ENCODE data around the gene SCGB1D4.
A peak's percentile ranks its signal among the peaks of the same experiment; 100 is the strongest.

The SCGB1D4 gene

DNA sequence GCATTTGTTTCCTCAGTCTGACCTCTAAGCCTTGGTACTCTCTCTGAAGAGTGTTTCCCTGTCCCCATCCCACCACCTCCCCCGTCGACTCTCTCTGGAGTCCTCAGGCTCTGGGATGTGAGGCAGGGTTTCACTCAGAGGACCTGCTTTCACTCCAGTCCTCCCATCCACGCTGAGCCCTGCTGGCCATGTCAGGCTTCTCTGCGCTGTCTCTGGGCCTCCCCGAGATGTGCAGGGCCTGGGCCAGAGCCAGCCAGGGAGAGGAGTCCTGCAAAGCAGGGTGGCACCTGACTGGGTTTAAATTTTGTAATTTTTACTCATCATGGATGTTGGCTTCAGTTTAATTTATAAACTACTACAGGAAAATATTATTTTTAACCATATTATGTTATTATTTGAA, 25.6 kb downstream of the SCGB1D4 start:
- no peak for FAIRE-seq

DNA sequence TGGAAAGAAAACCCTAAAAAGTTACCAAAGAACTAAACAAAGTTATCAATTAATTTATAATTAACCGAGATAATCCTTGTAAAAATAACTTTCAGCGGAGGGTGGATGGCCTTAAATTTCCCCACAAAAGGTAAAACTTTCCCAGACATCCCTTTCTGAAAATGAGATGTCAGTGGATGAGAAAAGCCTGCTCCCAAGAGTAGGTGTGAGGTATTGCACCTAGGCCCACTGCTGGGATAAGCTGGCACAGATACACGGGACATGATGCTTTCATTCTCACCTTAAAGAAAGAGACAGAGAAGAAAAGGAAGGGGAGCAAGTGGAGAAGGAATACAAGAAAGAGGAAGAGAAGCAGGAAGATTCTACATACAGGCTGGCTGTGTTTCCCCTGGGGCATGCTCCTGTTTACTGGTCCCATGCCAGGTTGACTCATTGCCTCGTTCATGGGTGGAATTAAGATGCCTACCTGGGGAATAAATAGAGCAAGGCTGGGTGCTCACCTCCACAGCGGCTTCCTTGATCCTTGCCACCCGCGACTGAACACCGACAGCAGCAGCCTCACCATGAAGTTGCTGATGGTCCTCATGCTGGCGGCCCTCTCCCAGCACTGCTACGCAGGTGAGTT, 29.1 kb downstream of the SCGB1D4 start, which contains the start of gene SCGB2A2:
TSS of gene SCGB2A2 (plus strand) at position 505 of the 625 bp plus-strand sequence. CDS start at position 564, 59 bp downstream.
- FAIRE-seq, result no peak

DNA sequence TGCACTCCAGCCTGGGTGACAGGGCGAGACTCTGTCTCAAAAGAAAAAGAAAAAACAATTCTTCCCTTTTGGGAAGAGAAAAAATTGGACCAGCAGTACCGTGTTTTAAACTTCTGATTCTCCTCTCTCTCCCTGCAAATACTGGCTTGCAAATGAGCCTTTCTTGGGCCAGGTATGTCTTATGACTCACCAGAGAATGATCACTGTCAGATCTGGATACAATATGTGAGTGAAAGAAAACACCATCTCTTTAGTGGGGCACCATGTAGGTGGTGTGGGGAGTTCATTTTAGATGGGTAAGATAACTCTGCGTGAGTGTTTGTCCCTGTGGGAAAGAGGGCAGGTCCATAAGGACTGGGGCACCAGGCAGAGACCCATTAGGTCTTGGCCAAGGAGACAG, 31.3 kb downstream of the SCGB1D4 start:
- no peak for FAIRE-seq

DNA sequence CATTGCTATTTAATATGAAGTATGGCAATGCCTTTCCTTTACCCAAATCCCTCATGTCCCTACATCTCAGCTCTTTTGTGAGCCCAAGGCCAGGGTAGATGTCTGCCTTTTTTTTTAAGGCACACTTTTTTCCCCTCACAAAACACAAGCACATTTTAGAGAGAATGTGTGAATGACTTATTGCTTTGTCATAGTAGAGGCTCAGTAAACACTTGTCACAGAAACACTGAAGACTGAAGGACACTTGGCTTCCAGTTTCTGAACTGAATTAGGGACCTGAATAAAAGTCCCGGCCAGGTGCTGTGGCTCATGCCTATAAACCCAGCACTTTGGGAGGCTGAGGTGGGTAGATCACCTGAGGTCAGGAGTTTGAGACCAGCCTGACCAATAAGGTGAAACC, 31.8 kb downstream of the SCGB1D4 start:
- FAIRE-seq, result no peak

DNA sequence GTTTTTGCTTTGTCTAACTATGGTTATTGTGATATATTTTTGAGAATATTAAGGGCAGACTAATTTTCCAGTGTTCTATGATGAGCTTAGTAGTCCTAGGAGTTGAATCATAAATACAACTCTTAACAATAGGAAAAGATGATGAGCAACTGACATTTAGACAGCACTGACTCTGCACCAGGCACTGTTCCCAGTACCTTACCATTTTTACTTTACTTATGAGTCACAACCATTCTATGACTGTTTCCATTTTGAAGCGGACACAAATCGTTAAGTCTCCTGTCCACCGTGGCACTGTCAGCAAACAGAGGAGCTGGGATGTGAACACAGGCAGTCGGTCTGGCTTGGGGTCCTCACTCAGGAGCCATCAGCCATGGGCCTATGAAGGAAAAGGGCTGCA, 32.3 kb downstream of the SCGB1D4 start:
- FAIRE-seq, result no peak

DNA sequence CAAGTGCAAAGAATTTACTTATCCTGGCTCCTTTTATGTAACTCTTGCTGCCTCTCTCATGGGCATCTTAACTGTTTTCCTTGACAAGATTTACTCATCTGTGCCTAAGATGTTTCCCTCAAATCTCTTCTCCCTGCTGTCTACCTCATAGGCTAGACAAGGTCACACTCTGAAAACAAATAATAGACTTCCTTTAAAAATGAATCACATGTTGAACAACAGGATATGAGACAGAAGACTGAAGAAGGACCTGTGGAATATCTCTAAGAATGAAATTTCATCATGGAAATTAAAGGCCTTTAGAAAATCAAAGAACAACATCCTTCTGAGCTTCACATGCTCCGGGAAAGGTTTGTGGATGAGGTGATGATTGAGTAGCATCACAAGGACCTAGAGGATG, 34.9 kb downstream of the SCGB1D4 start:
- FAIRE-seq, result no peak

DNA sequence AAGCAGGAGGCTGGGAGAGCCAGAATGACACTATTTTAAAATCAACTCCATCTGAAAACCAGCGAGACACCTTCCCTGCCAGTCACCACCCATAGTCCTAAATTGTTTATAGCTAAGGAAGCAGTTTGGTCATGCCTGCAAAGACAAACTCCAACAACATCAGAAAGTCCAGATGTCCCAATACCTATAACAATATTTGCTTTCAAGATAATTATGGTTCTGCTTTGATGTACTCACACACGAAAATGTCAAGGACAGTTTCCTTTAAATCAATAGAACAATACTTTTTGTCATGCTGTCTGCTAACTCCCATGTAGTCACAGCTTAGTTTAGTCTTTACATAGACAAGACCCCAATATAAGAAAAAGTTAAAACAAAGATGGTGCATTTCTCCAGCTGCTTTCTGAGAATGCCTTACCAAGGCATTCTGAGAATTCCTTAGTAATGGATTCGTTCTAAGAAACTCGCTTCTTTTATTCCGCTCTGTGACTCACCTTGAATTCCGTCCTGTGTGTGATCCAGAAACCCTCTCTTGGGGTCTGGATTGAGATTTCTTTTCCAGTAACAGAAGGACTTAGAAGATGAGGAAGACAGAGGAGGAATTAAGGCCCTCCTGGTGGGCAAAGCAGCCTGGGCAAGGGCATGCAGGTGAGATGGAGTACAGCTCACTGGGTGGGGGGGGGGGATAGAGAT, 38.5 kb downstream of the SCGB1D4 start:
- FAIRE-seq, result no peak

DNA sequence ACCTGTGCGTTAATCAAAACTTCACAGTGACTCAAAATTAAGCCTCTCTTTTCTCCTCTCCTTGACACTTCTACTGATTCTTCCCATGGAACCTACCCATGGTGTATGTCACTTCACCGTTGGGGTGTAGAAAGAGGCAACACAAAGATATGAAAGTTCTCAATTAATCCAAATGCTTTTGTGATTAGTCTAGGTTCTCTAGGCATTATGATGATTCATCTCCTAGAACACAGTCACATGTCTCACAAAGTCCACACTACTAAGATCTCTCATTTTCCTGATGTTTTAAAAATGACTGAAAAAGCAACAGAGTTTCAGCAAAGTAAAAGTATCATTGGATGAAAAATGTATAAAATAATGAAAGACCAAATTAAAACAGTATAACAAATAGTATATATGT, 42.6 kb downstream of the SCGB1D4 start:
- FAIRE-seq, result peak; percentile 54

DNA sequence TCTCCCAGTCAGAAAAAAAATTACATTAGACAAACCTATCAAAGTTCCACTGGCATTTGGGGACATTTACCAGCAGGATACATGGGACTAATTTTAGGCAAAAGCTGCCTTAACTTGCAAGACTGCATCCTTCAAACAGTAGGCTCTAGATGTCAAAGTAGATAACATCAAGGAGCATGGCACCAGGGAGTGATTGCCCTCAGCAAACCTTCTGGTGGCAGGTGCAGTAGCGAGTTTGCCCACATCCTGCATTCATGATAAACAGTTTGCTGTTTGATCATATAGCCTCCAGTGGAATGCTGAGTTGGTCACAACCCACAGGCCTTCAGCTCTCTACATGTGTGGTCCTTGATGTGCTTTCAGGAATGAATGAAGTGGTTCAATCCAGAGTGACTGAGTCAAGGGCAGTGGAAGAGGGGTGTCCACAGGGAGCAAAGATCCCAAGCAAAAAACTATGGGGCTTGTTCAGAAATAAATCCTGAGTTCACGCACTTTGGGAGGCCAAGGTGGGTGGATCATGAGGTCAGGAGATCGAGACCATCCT, 44.8 kb downstream of the SCGB1D4 start:
- FAIRE-seq, result no peak

DNA sequence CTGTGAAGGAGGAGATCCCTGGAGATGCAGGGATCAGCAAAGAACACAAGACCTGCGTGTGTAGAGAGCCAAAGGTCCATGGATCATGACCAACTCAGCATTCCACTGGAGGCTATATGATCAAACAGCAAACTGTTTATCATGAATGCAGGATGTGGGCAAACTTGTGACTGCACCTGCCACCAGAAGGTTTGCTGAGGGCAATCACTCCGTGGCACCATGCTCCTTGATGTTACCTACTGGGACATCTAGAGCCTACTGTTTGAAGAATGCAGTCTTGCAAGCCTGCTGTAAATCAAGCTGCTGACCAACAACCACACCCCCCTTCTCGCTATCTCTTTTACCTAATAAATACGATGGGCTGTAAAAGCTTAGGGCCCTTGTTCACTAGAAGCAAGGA, 47.2 kb downstream of the SCGB1D4 start:
- no peak for FAIRE-seq

Measured in A204.1 (cell line).